Colonic mucosa (tissue), 4 donors: ENCODE data around the gene SPEF2. TPM values are rescaled to one million over a fixed set of nuclear protein-coding genes. Genes with fewer than 3 reads are reported as not detected.

Experiments
- DNase-seq: peaks from one replicate; pipeline ENCODE4 v3.0.0-alpha.2; 2020
- H3K27ac ChIP-seq: fragments of 200-600 bp; one replicate; pipeline ENCODE4 v1.8.0; 2021
- H3K27me3 ChIP-seq: fragments of 200-600 bp; one replicate; pipeline ENCODE4 v1.8.0; 2021
- H3K36me3 ChIP-seq: fragments of 200-600 bp; one replicate; pipeline ENCODE4 v1.8.0; 2021
- H3K4me1 ChIP-seq: fragments of 200-600 bp; one replicate; pipeline ENCODE4 v1.8.0; 2021; ENCODE audit warnings: mild to moderate bottlenecking
- H3K4me3 ChIP-seq: fragments of 200-600 bp; one replicate; pipeline ENCODE4 v1.8.0; 2021
- H3K9ac ChIP-seq, 2 donors: one replicate each; pipeline ENCODE4 v1.7.0; 2013; ENCODE audit warnings: control low read depth in 2 of 2, low read depth in 2 of 2, low read length in 2 of 2
- H3K9me3 ChIP-seq: fragments of 200-600 bp; one replicate; pipeline ENCODE4 v1.8.0; 2021
- CTCF ChIP-seq: fragments of 200-600 bp; IDR thresholded peaks from one replicate; pipeline ENCODE4 v1.8.0; 2022; ENCODE audit warnings: antibody characterized with exemption, mild to moderate bottlenecking
- intact Hi-C: fragments of 100-400 bp; cut with DNase I; formaldehyde crosslinking; loops from one replicate; pipeline ENCODE4 v1.14.1; 2022
- total RNA-seq, 2 donors: library from RNA; stranded (reverse); fragmentation: NEBNext Ultra II Directional in 1 of 2; extraction: Animal tissue kit (Norgen Biotek cat#: 25700) in 1 of 2; gene quantifications; one replicate each; pipeline ENCODE4 v1.2.1, GENCODE V29; 2021
- donor health status: healthy.
- donor health status: DM: no; HTN: no; CAD: no.
- donor health status: DM: no; HTN: no; CAD: no.

Gene SPEF2
- total RNA-seq, 2 donors from 2014 or later = 3.3 to 6.0 TPM

GRCh38 chr5:35863159-35863558 is 245.5 kb downstream of the SPEF2 start:
- Histone ChIP-seq H3K9me3 (no peaks in the 10 kb centered on the region), H3K36me3 (no peaks in the 10 kb centered on the region), H3K27me3 (no peaks in the 10 kb centered on the region), H3K27ac (no peak overlapping the region), H3K4me1 (no peaks in the 10 kb centered on the region), H3K4me3 (no peak overlapping the region), H3K9ac (no peak overlapping the region)
- intact Hi-C loops = no loop called here
- DNase-seq = no peak
- TF ChIP-seq CTCF = no peak

Other genes starting within 250 kb of the SPEF2 start
- 1 to 10 TPM; 4.6 to 6.1 TPM for gene IL7R, start 239.0 kb downstream of the SPEF2 start, total RNA-seq